Erythroblast (primary cell): Measurements from ENCODE around the gene CCDC92.

ENCODE experiments used
- GATA1 ChIP-seq: IDR thresholded peaks from 2 replicates; pipeline ENCODE4 v1.6.1; 2011; ENCODE audit warnings: low read depth, mild to moderate bottlenecking, control low read depth, low read length, moderate library complexity
- POLR2A ChIP-seq: IDR thresholded peaks from 2 replicates; pipeline ENCODE4 v1.6.1; 2011; ENCODE audit warnings: mild to moderate bottlenecking, low read length

GRCh38 chr12:123979566-123979965, 6.9 kb upstream of the CCDC92 start:
- TF ChIP-seq POLR2A = no peak
- no peak for TF ChIP-seq GATA1
